B cell (primary cell): ENCODE results near the gene POTEF. TPM values are rescaled to one million over a fixed set of nuclear protein-coding genes. Genes with fewer than 3 reads are reported as not detected.
"Not testable (repeated sequence)": the region's sequence is repeated elsewhere in the genome, so short reads cannot be mapped to it uniquely, and the experiment has no call there.

ENCODE experiments used
- ATAC-seq: fragments of 200-7000 bp; cut with Tn5 transposase; one replicate; pipeline ENCODE4 v1.10.0; 2021; ENCODE audit warnings: low read depth, mild to moderate bottlenecking, moderate number of reproducible peaks, moderate library complexity
- CTCF ChIA-PET: fragments of 350-600 bp; sonication (Branson Sonifier 250); formaldehyde crosslinking; loops from one replicate; lab custom pipeline; 2021; ENCODE audit warnings: antibody characterized with exemption, inconsistent platforms; lab: Charles Lee
- POLR2A ChIA-PET: fragments of 350-600 bp; sonication (Branson Sonifier 250); formaldehyde crosslinking; loops from one replicate; lab custom pipeline; 2021; ENCODE audit warnings: antibody characterized with exemption; lab: Charles Lee
- DNase-seq: peaks from one replicate; pipeline ENCODE4 v3.0.0; 2013
- H2AFZ ChIP-seq: 2 replicates; pipeline ENCODE4 v1.6.1; 2012; ENCODE audit warnings: mild to moderate bottlenecking, low read depth, low read length; ENCODE audit not compliant: insufficient read depth, poor library complexity, severe bottlenecking
- H3K27ac ChIP-seq, 2 donors: 1 replicate in 1 of 2; 2 replicates in 1 of 2; pipeline ENCODE4 v1.5.1; 2012 to 2013; ENCODE audit warnings: low read length in 2 of 2, mild to moderate bottlenecking in 2 of 2, moderate library complexity in 1 of 2
- H3K27me3 ChIP-seq, 4 experiments: fragments of 200-600 bp in 1 of 4; sonication (generic) in 1 of 4; replicated peaks in 1 of 4; 1 replicate in 2 of 4; 2 replicates in 2 of 4; pipeline versions ENCODE4 v1.6.1 to v1.7.0; 2013 to 2016; ENCODE audit warnings: low read length in 3 of 4, mild to moderate bottlenecking in 2 of 4, mixed read lengths in 1 of 4, moderate library complexity in 1 of 4; ENCODE audit not compliant: insufficient read depth in 4 of 4, control insufficient read depth in 3 of 4; ENCODE audit errors: control extremely low read depth in 1 of 4
- H3K36me3 ChIP-seq, 2 experiments: replicated peaks in 1 of 2; 1 replicate in 1 of 2; 2 replicates in 1 of 2; pipeline versions ENCODE4 v1.6.1 to v1.7.1; 2013; ENCODE audit warnings: low read length in 1 of 2; ENCODE audit not compliant: insufficient read depth in 2 of 2, control insufficient read depth in 1 of 2; ENCODE audit errors: control extremely low read depth in 1 of 2, extremely low read depth in 1 of 2
- H3K4me1 ChIP-seq, 2 donors: fragments of 200-600 bp in 1 of 2; sonication (generic) in 1 of 2; 1 replicate in 1 of 2; 2 replicates in 1 of 2; pipeline versions ENCODE4 v1.5.1 to v1.6.1; 2013 to 2017; ENCODE audit warnings: low read length in 2 of 2; ENCODE audit not compliant: control insufficient read depth in 2 of 2, insufficient read depth in 2 of 2
- H3K4me2 ChIP-seq: replicated peaks from 2 replicates; pipeline ENCODE3; 2012; ENCODE audit warnings: mild to moderate bottlenecking, low read depth, low read length; ENCODE audit not compliant: poor library complexity, severe bottlenecking
- H3K4me3 ChIP-seq, 5 experiments: fragments of 200-600 bp in 1 of 5; sonication (generic) in 1 of 5; 1 replicate in 3 of 5; 2 replicates in 2 of 5; pipeline versions ENCODE4 v1.5.1 to v1.7.0; 2011 to 2016; ENCODE audit warnings: low read length in 4 of 5, mild to moderate bottlenecking in 4 of 5, low read depth in 2 of 5, control low read depth in 1 of 5, moderate library complexity in 1 of 5; ENCODE audit not compliant: insufficient read depth in 1 of 5; ENCODE audit errors: control extremely low read depth in 1 of 5, extremely low read depth in 1 of 5
- H3K79me2 ChIP-seq: fragments of 200-600 bp; sonication (generic); one replicate; pipeline ENCODE4 v1.6.0; 2016; ENCODE audit warnings: low read length; ENCODE audit not compliant: control insufficient read depth, insufficient read depth
- H3K9ac ChIP-seq: fragments of 200-600 bp; sonication (generic); 2 replicates; pipeline ENCODE4 v1.6.1; 2017; ENCODE audit warnings: mild to moderate bottlenecking, low read length, moderate library complexity
- H3K9me3 ChIP-seq, 3 donors: one replicate each; pipeline versions ENCODE4 v1.6.1 to v1.7.1; 2013; ENCODE audit warnings: low read length in 2 of 3; ENCODE audit not compliant: control insufficient read depth in 2 of 3, insufficient read depth in 1 of 3; ENCODE audit errors: control extremely low read depth in 1 of 3
- H4K20me1 ChIP-seq: 2 replicates; pipeline ENCODE4 v1.6.0; 2012; ENCODE audit warnings: mild to moderate bottlenecking, low read length; ENCODE audit not compliant: insufficient read depth, control insufficient read depth, poor library complexity, severe bottlenecking
- H3K27ac Mint-ChIP-seq: one replicate; pipeline ENCODE4 v1.8.0; 2021; ENCODE audit warnings: mixed read lengths
- H3K27me3 Mint-ChIP-seq: one replicate; pipeline ENCODE4 v1.8.0; 2021; ENCODE audit warnings: mixed read lengths
- H3K4me1 Mint-ChIP-seq: one replicate; pipeline ENCODE4 v1.8.0; 2021; ENCODE audit warnings: mixed read lengths
- H3K4me3 Mint-ChIP-seq: one replicate; pipeline ENCODE4 v1.8.0; 2021; ENCODE audit warnings: mixed read lengths
- H3K9me3 Mint-ChIP-seq: one replicate; pipeline ENCODE4 v1.8.0; 2022; ENCODE audit warnings: mixed read lengths; ENCODE audit not compliant: insufficient read depth
- WGBS: methylation state at CpG from one replicate; pipeline ENCODE4 v1.1.5; 2013; ENCODE audit warnings: missing lambda C conversion rate; ENCODE audit not compliant: insufficient coverage; 5-methylcytosine and 5-hydroxymethylcytosine counted together
- intact Hi-C: fragments of 100-400 bp; cut with micrococcal nuclease; formaldehyde crosslinking; loops from one replicate; pipeline ENCODE4 v1.10.0; 2022
- polyA plus RNA-seq: library from polyadenylated mRNA; depleted of rRNA; stranded (reverse); fragments of >200 nt; gene quantifications from 2 replicates; pipeline ENCODE4 v1.2.3, GENCODE V29; 2012
- total RNA-seq, 2 donors: library from RNA; stranded (reverse); fragments of 120-200 nt in 1 of 2; gene quantifications; 1 replicate in 1 of 2; 2 replicates in 1 of 2; pipeline versions ENCODE4 v1.2.3 to v1.2.4, GENCODE V29; 2013 to 2022

POTEF gene
- total and polyA plus RNA-seq, 2 donors (not counting 1 experiment from before 2014, with no cell fraction given) = not detected

- POLR2A ChIA-PET, H3K79me2 ChIP-seq, H3K4me1 Mint-ChIP-seq, H3K4me1 ChIP-seq, H3K27ac Mint-ChIP-seq, DNase-seq, H3K27me3 Mint-ChIP-seq, H4K20me1 ChIP-seq, CTCF ChIA-PET, H3K4me2 ChIP-seq, H3K9ac ChIP-seq, H3K4me3 ChIP-seq, H3K4me3 Mint-ChIP-seq, H3K9me3 Mint-ChIP-seq, intact Hi-C loops, H3K9me3 ChIP-seq, ATAC-seq, H2AFZ ChIP-seq, H3K27me3 ChIP-seq, H3K36me3 ChIP-seq, H3K27ac ChIP-seq: not testable (repeated sequence)
- WGBS = no CpG with 5 or more reads among the region's 13 CpGs
Observed at GRCh38 chr2:130138326-130138725, 9.3 kb upstream of the POTEF start.

GRCh38 chr2:130137118-130137517, 8.1 kb upstream of the POTEF start:
- H3K9me3 Mint-ChIP-seq, ATAC-seq, H4K20me1 ChIP-seq, H3K27ac ChIP-seq, H3K27me3 Mint-ChIP-seq, H2AFZ ChIP-seq, H3K79me2 ChIP-seq, POLR2A ChIA-PET, CTCF ChIA-PET, H3K9me3 ChIP-seq, H3K9ac ChIP-seq, H3K4me3 Mint-ChIP-seq, DNase-seq, H3K27ac Mint-ChIP-seq, H3K27me3 ChIP-seq, H3K4me2 ChIP-seq, H3K4me1 Mint-ChIP-seq, H3K36me3 ChIP-seq, H3K4me3 ChIP-seq, H3K4me1 ChIP-seq, intact Hi-C loops: not testable (repeated sequence)
- WGBS = 73% methylated on average over 3 of the region's 5 CpGs

GRCh38 chr2:130136546-130136945, 7.5 kb upstream of the POTEF start:
- H3K36me3 ChIP-seq, DNase-seq, H3K9me3 Mint-ChIP-seq, CTCF ChIA-PET, H3K4me3 ChIP-seq, H3K27ac ChIP-seq, H3K4me1 ChIP-seq, H3K4me2 ChIP-seq, H3K4me1 Mint-ChIP-seq, H4K20me1 ChIP-seq, H3K79me2 ChIP-seq, H3K27ac Mint-ChIP-seq, H3K9me3 ChIP-seq, H2AFZ ChIP-seq, H3K27me3 ChIP-seq, H3K27me3 Mint-ChIP-seq, H3K9ac ChIP-seq, POLR2A ChIA-PET, H3K4me3 Mint-ChIP-seq, ATAC-seq, intact Hi-C loops: not testable (repeated sequence)
- WGBS = 96% methylated on average over 4 of the region's 10 CpGs
